ENCODE results near the gene CDH4. TPM values are rescaled to one million over a fixed set of nuclear protein-coding genes. Genes with fewer than 3 reads are reported as not detected.

The CDH4 gene
- total RNA-seq, 4 donors from 2014 or later = 0.71 to 4.2 (median 2.9) TPM

GRCh38 chr20:61799394-61799923, 547.4 kb downstream of the CDH4 start:
- no peak for TF ChIP-seq CTCF (IDR thresholded peaks at IDR 0.05)
- no peak for TF ChIP-seq POLR2A (IDR thresholded peaks at IDR 0.05)
- DNase-seq (ENCODE audit: low spot score in 2 of 2) = no peak
- WGBS, 2 donors = 83 to 88% methylated on average over 12 to 14 of the region's 14 CpGs
- H3K4me3 ChIP-seq (ENCODE audit: low read depth, poor library complexity, severe bottlenecking) = no peak overlapping the region
- intact Hi-C loops (cut with DNase I; ENCODE audit: low total_unique reads) = no loop called here

GRCh38 chr20:61799928-61800327, 547.9 kb downstream of the CDH4 start:
- no peak for DNase-seq (ENCODE audit: low spot score in 2 of 2)
- intact Hi-C loops (cut with DNase I; ENCODE audit: low total_unique reads) = no loop called here
- 88 to 91% methylated on average over 17 to 21 of the region's 21 CpGs for WGBS, 2 donors
- H3K4me3 ChIP-seq (ENCODE audit: low read depth, poor library complexity, severe bottlenecking) = no peak overlapping the region
- no peak for TF ChIP-seq CTCF (IDR thresholded peaks at IDR 0.05)

- intact Hi-C loops (cut with DNase I; ENCODE audit: low total_unique reads) = no loop called here
- WGBS, 2 donors = 76 to 82% methylated on average over 12 to 13 of the region's 13 CpGs
- TF ChIP-seq POLR2A (IDR thresholded peaks at IDR 0.05) (no peak), CTCF (IDR thresholded peaks at IDR 0.05) (no peak)
- DNase-seq (ENCODE audit: low spot score in 2 of 2) = no peak
- H3K4me3 ChIP-seq (ENCODE audit: low read depth, poor library complexity, severe bottlenecking) = no peak overlapping the region
Measured at GRCh38 chr20:61800359-61801064, 548.5 kb downstream of the CDH4 start.

- TF ChIP-seq CTCF (IDR thresholded peaks at IDR 0.05) (no peak), POLR2A (IDR thresholded peaks at IDR 0.05) (no peak)
- intact Hi-C loops (cut with DNase I; ENCODE audit: low total_unique reads) = no loop called here
- DNase-seq (ENCODE audit: low spot score in 2 of 2) = no peak
- H3K4me3 ChIP-seq (ENCODE audit: low read depth, poor library complexity, severe bottlenecking) = no peak overlapping the region
- 82 to 83% methylated on average over 5 to 8 of the region's 9 CpGs for WGBS, 2 donors
Measured at GRCh38 chr20:61801065-61801360, 549.0 kb downstream of the CDH4 start.

GRCh38 chr20:61801428-61801827, 549.4 kb downstream of the CDH4 start:
- WGBS, 2 donors = 82 to 85% methylated on average over 3 to 4 of the region's 4 CpGs
- TF ChIP-seq CTCF (IDR thresholded peaks at IDR 0.05) (no peak), POLR2A (IDR thresholded peaks at IDR 0.05) (no peak)
- intact Hi-C loops (cut with DNase I; ENCODE audit: low total_unique reads) = no loop called here
- no peak overlapping the region for H3K4me3 ChIP-seq (ENCODE audit: low read depth, poor library complexity, severe bottlenecking)
- no peak for DNase-seq (ENCODE audit: low spot score in 2 of 2)
